ENCODE results near the gene GUCA1C.

Gene GUCA1C

DNA sequence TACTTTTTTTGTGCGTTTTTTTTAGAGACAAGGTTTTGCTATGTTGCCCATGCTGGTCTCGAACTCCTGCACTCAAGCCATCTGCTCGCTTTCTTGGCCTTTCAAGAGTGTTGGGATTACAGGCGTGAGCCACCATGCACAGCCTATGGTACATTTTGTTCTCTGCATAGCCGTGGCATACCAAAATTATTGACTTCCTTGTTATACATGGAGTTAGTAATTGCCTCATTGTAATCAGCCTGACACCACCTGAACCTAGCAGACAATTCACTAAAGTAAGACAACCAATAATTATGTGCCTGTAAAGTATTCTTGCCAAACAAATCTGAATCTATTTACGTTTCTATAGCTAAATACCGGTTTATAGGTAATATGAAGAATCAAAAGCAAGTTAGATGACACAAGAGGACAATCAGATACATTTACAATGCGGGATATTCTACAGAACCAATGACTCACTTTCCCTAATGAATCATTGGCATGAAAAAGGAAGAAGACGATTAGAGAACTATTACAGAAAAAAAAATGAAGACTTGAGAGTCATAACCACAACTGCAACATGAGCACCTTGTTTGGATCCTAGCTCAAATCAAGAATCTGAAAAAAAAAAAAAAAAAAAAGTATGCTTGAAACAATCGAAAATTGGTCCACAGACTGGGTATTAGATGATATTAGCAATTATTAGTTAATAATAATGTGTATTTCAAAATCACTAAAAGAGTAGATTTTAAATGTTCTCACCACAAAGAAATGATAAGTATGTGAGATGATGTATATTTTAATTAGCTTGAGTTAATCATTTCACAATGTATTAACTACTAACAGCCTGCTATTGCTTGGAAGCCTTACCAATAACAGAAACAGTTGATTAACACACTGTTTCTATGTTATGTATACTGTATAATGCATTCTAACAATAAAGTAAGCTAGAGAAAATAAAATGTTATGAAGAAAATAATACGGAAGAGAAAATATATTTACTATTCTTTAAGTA is 7.1 kb downstream of the GUCA1C start (continued):
- TF ChIP-seq, protein P1, sequence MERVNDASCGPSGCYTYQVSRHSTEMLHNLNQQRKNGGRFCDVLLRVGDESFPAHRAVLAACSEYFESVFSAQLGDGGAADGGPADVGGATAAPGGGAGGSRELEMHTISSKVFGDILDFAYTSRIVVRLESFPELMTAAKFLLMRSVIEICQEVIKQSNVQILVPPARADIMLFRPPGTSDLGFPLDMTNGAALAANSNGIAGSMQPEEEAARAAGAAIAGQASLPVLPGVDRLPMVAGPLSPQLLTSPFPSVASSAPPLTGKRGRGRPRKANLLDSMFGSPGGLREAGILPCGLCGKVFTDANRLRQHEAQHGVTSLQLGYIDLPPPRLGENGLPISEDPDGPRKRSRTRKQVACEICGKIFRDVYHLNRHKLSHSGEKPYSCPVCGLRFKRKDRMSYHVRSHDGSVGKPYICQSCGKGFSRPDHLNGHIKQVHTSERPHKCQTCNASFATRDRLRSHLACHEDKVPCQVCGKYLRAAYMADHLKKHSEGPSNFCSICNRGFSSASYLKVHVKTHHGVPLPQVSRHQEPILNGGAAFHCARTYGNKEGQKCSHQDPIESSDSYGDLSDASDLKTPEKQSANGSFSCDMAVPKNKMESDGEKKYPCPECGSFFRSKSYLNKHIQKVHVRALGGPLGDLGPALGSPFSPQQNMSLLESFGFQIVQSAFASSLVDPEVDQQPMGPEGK (CRISPR knock-in tag; IDR thresholded peaks at IDR 0.05; ENCODE audit: borderline replicate concordance): no peak
- TF ChIP-seq ZNF565 (CRISPR knock-in tag; conservative IDR thresholded peaks at IDR 0.05; ENCODE audit: low read depth) (no peak), CSDC2 (CRISPR knock-in tag; IDR thresholded peaks at IDR 0.05) (no peak), ZFP3 (CRISPR knock-in tag; IDR thresholded peaks at IDR 0.05) (no peak)

DNA sequence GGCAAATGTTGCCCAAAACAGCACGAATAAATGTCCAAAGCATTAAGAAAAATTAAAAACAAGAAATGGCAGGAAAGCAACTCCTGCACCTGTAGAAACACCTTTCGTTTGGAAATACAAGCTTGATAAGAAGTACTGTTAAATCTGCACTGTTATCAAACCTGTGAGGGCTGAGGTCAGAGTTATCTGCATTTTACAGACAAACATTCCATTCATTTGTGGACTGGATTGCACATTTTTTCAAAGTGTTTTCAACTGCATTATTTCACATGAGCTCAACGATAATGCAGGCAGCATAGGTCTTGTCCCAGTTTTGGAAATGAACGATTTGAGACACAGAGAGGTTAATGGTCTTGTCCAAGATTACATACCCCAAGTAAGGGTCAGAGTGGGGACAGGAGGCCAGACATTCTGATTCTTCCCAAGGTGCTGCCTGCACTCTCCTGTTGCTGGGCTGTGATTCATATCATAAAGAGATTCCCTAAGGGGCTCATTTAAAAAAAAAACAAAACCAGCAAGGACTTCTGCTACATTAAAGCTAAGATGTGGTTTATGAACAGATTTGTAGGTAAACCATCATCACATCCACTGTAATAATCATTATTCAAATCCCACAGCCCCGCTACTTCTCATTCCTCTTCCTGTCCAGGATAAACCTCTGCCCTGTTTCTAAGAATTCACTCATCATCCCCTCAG is 13.0 kb downstream of the GUCA1C start:
- ATAC-seq: peak; percentile 35; the same call in 1 of the 3 replicates
- no peak for TF ChIP-seq RARB (CRISPR knock-in tag; IDR thresholded peaks at IDR 0.05)
- TF ChIP-seq PPARA (CRISPR knock-in tag; IDR thresholded peaks at IDR 0.05; ENCODE audit: borderline replicate concordance): no peak
- TF ChIP-seq ZNF70 (CRISPR knock-in tag; IDR thresholded peaks at IDR 0.05): no peak
- TF ChIP-seq BACH2 (CRISPR knock-in tag; IDR thresholded peaks at IDR 0.05; ENCODE audit: borderline replicate concordance): no peak
- TF ChIP-seq, protein P1 (CRISPR knock-in tag; IDR thresholded peaks at IDR 0.05; ENCODE audit: borderline replicate concordance): no peak
- TF ChIP-seq OSR1 (CRISPR knock-in tag; IDR thresholded peaks at IDR 0.05): no peak
- TF ChIP-seq ZC3H10 (CRISPR knock-in tag; IDR thresholded peaks at IDR 0.05): no peak
- no peak for TF ChIP-seq ZFP30 (CRISPR knock-in tag; IDR thresholded peaks at IDR 0.05)
- TF ChIP-seq, protein P2, sequence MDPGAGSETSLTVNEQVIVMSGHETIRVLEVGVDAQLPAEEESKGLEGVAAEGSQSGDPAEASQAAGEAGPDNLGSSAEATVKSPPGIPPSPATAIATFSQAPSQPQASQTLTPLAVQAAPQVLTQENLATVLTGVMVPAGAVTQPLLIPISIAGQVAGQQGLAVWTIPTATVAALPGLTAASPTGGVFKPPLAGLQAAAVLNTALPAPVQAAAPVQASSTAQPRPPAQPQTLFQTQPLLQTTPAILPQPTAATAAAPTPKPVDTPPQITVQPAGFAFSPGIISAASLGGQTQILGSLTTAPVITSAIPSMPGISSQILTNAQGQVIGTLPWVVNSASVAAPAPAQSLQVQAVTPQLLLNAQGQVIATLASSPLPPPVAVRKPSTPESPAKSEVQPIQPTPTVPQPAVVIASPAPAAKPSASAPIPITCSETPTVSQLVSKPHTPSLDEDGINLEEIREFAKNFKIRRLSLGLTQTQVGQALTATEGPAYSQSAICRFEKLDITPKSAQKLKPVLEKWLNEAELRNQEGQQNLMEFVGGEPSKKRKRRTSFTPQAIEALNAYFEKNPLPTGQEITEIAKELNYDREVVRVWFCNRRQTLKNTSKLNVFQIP (CRISPR knock-in tag; IDR thresholded peaks at IDR 0.05; ENCODE audit: borderline replicate concordance, low read depth): no peak
- TF ChIP-seq TOX (CRISPR knock-in tag; IDR thresholded peaks at IDR 0.05; ENCODE audit: borderline replicate concordance): no peak
- TF ChIP-seq SNAI2 (CRISPR knock-in tag; IDR thresholded peaks at IDR 0.05): no peak
- TF ChIP-seq, protein P3, sequence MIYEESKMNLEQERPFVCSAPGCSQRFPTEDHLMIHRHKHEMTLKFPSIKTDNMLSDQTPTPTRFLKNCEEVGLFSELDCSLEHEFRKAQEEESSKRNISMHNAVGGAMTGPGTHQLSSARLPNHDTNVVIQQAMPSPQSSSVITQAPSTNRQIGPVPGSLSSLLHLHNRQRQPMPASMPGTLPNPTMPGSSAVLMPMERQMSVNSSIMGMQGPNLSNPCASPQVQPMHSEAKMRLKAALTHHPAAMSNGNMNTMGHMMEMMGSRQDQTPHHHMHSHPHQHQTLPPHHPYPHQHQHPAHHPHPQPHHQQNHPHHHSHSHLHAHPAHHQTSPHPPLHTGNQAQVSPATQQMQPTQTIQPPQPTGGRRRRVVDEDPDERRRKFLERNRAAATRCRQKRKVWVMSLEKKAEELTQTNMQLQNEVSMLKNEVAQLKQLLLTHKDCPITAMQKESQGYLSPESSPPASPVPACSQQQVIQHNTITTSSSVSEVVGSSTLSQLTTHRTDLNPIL (CRISPR knock-in tag; IDR thresholded peaks at IDR 0.05; ENCODE audit: low read depth): no peak
- no peak for TF ChIP-seq TCF4 (CRISPR knock-in tag; IDR thresholded peaks at IDR 0.05; ENCODE audit: borderline replicate concordance)

DNA sequence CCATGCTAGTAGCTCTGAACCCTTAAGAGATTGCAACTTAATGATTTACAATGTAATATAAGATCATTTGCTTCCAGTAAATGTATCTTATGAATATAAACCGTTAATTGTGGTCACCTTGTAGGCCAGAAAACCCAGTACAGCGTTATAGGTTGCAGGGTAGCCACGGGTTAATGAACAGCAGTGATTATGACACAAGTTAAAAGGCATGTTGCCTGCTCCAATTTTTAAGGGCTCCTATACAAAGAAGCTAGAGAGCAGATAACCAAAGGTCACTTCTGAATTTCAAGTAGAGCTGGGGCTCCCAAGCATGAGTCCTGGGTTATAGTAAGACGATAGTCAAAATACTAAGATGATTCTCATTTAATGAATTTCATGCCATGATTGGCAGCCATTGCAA is 13.5 kb downstream of the GUCA1C start:
- ATAC-seq: no peak

More for the DNA sequence above, 13.5 kb downstream of the GUCA1C start:
- TF ChIP-seq ZNF565 (CRISPR knock-in tag; conservative IDR thresholded peaks at IDR 0.05; ENCODE audit: low read depth) (no peak), CSDC2 (CRISPR knock-in tag; IDR thresholded peaks at IDR 0.05) (no peak), ZFP30 (CRISPR knock-in tag; IDR thresholded peaks at IDR 0.05) (no peak), PPARA (CRISPR knock-in tag; IDR thresholded peaks at IDR 0.05; ENCODE audit: borderline replicate concordance) (no peak), ISL1 (CRISPR knock-in tag; IDR thresholded peaks at IDR 0.05) (no peak), ZFP3 (CRISPR knock-in tag; IDR thresholded peaks at IDR 0.05) (no peak), RARB (CRISPR knock-in tag; IDR thresholded peaks at IDR 0.05) (no peak), TOX (CRISPR knock-in tag; IDR thresholded peaks at IDR 0.05; ENCODE audit: borderline replicate concordance) (no peak), ZNF70 (CRISPR knock-in tag; IDR thresholded peaks at IDR 0.05) (no peak), ZC3H10 (CRISPR knock-in tag; IDR thresholded peaks at IDR 0.05) (no peak), OSR1 (CRISPR knock-in tag; IDR thresholded peaks at IDR 0.05) (no peak), SNAI2 (CRISPR knock-in tag; IDR thresholded peaks at IDR 0.05) (no peak), TCF4 (CRISPR knock-in tag; IDR thresholded peaks at IDR 0.05; ENCODE audit: borderline replicate concordance) (no peak)
- TF ChIP-seq, protein P4, sequence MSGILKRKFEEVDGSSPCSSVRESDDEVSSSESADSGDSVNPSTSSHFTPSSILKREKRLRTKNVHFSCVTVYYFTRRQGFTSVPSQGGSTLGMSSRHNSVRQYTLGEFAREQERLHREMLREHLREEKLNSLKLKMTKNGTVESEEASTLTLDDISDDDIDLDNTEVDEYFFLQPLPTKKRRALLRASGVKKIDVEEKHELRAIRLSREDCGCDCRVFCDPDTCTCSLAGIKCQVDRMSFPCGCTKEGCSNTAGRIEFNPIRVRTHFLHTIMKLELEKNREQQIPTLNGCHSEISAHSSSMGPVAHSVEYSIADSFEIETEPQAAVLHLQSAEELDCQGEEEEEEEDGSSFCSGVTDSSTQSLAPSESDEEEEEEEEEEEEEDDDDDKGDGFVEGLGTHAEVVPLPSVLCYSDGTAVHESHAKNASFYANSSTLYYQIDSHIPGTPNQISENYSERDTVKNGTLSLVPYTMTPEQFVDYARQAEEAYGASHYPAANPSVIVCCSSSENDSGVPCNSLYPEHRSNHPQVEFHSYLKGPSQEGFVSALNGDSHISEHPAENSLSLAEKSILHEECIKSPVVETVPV (CRISPR knock-in tag; IDR thresholded peaks at IDR 0.05): no peak
- TF ChIP-seq, protein P3 (CRISPR knock-in tag; IDR thresholded peaks at IDR 0.05; ENCODE audit: low read depth): no peak
- TF ChIP-seq, protein P1 (CRISPR knock-in tag; IDR thresholded peaks at IDR 0.05; ENCODE audit: borderline replicate concordance): no peak
